Ovary (tissue), 9 donors: Measurements from ENCODE around the gene ETV6. TPM values are rescaled to one million over a fixed set of nuclear protein-coding genes. Genes with fewer than 3 reads are reported as not detected.

Experiments
- DNase-seq, 5 donors: peaks; one replicate each; pipeline ENCODE4 v3.0.0-alpha.2; 2019 to 2020
- H3K27ac ChIP-seq, 2 donors: fragments of 200-600 bp; one replicate each; pipeline versions ENCODE4 v1.5.1 to v1.8.0; 2019 to 2022
- H3K27me3 ChIP-seq: fragments of 200-600 bp; one replicate; pipeline ENCODE4 v1.8.0; 2022
- H3K36me3 ChIP-seq: fragments of 200-600 bp; sonication (generic); one replicate; pipeline ENCODE4 v1.5.1; 2019
- H3K4me1 ChIP-seq: one replicate; pipeline ENCODE4 v1.8.1; 2013; ENCODE audit warnings: mild to moderate bottlenecking, moderate library complexity; ENCODE audit not compliant: insufficient read depth
- H3K4me3 ChIP-seq: fragments of 200-600 bp; sonication (generic); one replicate; pipeline ENCODE4 v1.5.1; 2017
- H3K9me3 ChIP-seq, 2 donors: fragments of 200-600 bp in 1 of 2; sonication (generic) in 1 of 2; one replicate each; pipeline versions ENCODE4 v1.5.1 to v1.8.1; 2013 to 2019; ENCODE audit warnings: mild to moderate bottlenecking in 1 of 2, moderate library complexity in 1 of 2
- EP300 ChIP-seq: sonication (generic); formaldehyde crosslinking; IDR thresholded peaks from one replicate; pipeline ENCODE4 v1.6.1; 2017; ENCODE audit warnings: antibody characterized with exemption
- POLR2A ChIP-seq: fragments of 450-650 bp; IDR thresholded peaks from one replicate; pipeline ENCODE4 v1.6.1; 2017; ENCODE audit warnings: antibody characterized with exemption, mild to moderate bottlenecking, moderate library complexity
- WGBS, 3 donors: extraction: QIAGEN DNeasy Blood & Tissue Kit in 1 of 3; methylation state at CpG; one replicate each; pipeline versions ENCODE4 v1.1.5 to v1.1.7; 2013 to 2017; 5-methylcytosine and 5-hydroxymethylcytosine counted together
- intact Hi-C, 4 donors: fragments of 100-400 bp; cut with DNase I; formaldehyde crosslinking; loops; one replicate each; pipeline versions ENCODE4 v1.11.0 to v1.15.1; 2022 to 2023
- polyA plus RNA-seq, 2 donors: library from polyadenylated mRNA; stranded (reverse); fragments of 200-250 nt in 1 of 2; fragments of 350-450 nt in 1 of 2; fragmentation: Illumina TruSeq in 1 of 2; extraction: RNeasy Lipid Tissue Mini Kit (QIAGEN cat#74804) in 1 of 2; gene quantifications; one replicate each; pipeline ENCODE4 v1.2.3, GENCODE V29; 2013 to 2014
- total RNA-seq, 7 donors: library from RNA; depleted of rRNA in 2 of 7; stranded (reverse); fragments of >200 nt in 2 of 7; fragmentation: NEBNext Ultra II Directional in 3 of 7; extraction: Animal tissue kit (Norgen Biotek cat#: 25700) in 3 of 7; gene quantifications; one replicate each; pipeline versions ENCODE4 v1.1.0 to v1.2.4, GENCODE V29; 2016 to 2023
- TF ChIP-seq, protein P1 (sequence below), 3 donors: fragments of 450-650 bp in 2 of 3; fragments of 200-600 bp in 1 of 3; IDR thresholded peaks; one replicate each; pipeline versions ENCODE4 v1.5.1 to v1.8.0; 2016 to 2022; ENCODE audit warnings: antibody characterized with exemption in 3 of 3, mild to moderate bottlenecking in 1 of 3
- donor health status: DM: no; HTN: no; CAD: no; lungs with moderate emphysema.
- donor health status: DM: no; HTN: no; CAD: no.
- donor health status: Bipolar disorder and iron deficiency.
- donor health status: DM: yes; HTN: yes; CAD: no.
- donor health status: DM: no; HTN: no; CAD: no.
- donor health status: DM: yes; HTN: yes; CAD: no.

Gene ETV6
- total and polyA plus RNA-seq, 9 donors, result 4.4 to 34.6 (median 18.3) TPM

DNA sequence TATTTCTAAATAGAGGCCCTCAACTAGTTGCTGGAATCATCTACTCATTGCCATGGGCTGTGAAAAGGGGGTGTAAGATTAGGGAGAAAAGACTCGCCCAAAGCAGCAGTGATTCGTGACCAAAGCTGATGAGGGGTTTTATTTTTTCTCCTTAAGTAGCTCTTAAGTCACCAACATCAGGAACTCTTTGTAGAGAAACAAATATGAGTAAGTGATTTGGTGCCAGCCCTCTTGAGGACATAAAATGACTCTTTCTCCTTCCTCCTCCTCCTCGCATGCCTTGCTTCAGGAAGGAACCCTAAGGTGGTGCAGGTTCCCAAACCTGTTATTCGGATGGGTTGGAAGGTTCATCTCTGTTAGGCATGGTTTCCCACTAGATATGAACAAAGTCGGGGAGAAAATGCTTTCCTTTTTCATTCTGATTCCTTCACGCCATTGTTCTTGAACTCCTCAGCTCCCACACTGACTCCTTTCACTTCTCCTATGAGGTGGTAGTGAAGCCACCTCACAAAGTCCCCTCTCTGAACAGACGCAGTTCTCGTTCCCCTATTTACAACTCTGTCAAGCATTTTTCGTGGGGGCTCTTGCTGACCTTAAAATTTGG, 113.4 kb downstream of the ETV6 start:
- intact Hi-C loops, result no loop called here
- no peak overlapping the region for H3K4me3 ChIP-seq
- WGBS, 3 donors, result 83 to 94% (median 87%) methylated on average over 9 of the region's 9 CpGs
- TF ChIP-seq, protein P1, sequence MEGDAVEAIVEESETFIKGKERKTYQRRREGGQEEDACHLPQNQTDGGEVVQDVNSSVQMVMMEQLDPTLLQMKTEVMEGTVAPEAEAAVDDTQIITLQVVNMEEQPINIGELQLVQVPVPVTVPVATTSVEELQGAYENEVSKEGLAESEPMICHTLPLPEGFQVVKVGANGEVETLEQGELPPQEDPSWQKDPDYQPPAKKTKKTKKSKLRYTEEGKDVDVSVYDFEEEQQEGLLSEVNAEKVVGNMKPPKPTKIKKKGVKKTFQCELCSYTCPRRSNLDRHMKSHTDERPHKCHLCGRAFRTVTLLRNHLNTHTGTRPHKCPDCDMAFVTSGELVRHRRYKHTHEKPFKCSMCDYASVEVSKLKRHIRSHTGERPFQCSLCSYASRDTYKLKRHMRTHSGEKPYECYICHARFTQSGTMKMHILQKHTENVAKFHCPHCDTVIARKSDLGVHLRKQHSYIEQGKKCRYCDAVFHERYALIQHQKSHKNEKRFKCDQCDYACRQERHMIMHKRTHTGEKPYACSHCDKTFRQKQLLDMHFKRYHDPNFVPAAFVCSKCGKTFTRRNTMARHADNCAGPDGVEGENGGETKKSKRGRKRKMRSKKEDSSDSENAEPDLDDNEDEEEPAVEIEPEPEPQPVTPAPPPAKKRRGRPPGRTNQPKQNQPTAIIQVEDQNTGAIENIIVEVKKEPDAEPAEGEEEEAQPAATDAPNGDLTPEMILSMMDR (IDR thresholded peaks at IDR 0.05), result no peak
- TF ChIP-seq POLR2A, result no peak
- no peak for TF ChIP-seq EP300
- no peak for DNase-seq
- H3K36me3 ChIP-seq, result no peaks in the 10 kb centered on the region
- H3K9me3 ChIP-seq, result no peaks in the 10 kb centered on the region
- no peak overlapping the region for H3K27ac ChIP-seq
- peaks cover 22% of the 10 kb centered on the region for H3K4me1 ChIP-seq
- no peaks in the 10 kb centered on the region for H3K27me3 ChIP-seq

DNA sequence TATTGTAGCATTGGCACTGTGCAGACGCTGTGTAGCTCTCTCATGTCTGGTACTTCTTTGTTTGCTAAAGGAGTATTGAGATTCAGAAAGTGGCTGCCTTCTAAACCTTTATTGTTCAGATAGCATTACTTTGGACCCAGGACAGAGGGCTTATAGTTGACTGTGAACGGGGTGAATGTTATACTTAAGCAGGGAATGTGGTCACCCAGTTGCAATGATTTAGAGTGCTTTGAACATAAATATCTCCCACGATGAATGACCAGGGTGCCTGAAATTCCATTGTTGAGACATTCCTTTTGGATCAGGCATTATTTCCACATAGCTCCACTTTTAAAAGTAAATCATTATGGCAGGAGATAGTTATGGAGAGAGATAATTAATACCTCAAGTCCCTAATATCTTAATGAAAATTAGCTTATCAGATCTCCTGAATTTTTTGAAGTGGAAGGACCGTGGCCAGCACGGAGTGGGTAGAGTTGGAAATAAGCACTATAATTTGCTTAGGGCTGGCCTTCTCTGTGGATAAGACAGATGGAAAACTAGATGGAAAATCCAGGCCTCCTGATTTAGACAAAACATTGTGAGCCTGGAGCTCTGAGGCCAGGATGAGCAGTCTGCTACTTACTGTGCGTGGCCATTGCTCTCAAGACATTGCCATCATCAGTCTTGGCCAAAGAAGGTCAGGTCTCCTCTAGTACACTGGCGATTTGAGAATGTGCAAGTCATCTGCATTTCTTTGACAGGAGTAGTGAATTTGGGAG, 114.5 kb downstream of the ETV6 start:
- Histone ChIP-seq H3K36me3 (no peaks in the 10 kb centered on the region), H3K27ac (no peak overlapping the region), H3K4me3 (no peak overlapping the region), H3K9me3 (no peaks in the 10 kb centered on the region), H3K27me3 (no peaks in the 10 kb centered on the region), H3K4me1 (peaks cover 15% of the 10 kb centered on the region)
- intact Hi-C loops, result no loop called here
- WGBS, 3 donors, result 41 to 48% (median 41%) methylated on average over 7 of the region's 7 CpGs
- no peak for DNase-seq
- TF ChIP-seq, protein P1 (IDR thresholded peaks at IDR 0.05), result no peak
- no peak for TF ChIP-seq EP300

DNA sequence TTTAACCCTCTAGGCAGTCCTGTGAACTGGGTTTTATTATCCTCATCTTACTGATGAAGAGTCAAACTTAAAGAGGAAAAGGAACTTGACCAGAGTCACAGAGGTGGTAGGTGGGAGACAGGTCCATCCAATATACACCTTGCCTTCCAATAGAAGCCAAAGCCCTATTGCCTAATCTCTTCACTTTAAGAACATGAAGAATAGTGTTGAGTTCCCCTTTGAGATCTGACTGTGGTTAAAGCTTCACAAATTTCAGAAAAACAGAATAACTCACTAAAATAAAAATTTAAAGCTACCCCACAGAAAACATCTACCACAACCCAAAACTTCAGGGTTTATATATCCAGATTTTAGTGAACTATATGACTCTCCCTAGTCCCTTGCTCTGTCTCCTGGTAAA, 115.4 kb downstream of the ETV6 start:
- TF ChIP-seq EP300 (no peak), POLR2A (no peak)
- TF ChIP-seq, protein P1 (IDR thresholded peaks at IDR 0.05), result no peak
- Histone ChIP-seq H3K36me3 (no peaks in the 10 kb centered on the region), H3K27ac (no peak overlapping the region), H3K4me3 (no peak overlapping the region), H3K4me1 (peaks cover 11% of the 10 kb centered on the region), H3K27me3 (no peaks in the 10 kb centered on the region), H3K9me3 (no peaks in the 10 kb centered on the region)
- intact Hi-C loops, result no loop called here
- no peak for DNase-seq

DNA sequence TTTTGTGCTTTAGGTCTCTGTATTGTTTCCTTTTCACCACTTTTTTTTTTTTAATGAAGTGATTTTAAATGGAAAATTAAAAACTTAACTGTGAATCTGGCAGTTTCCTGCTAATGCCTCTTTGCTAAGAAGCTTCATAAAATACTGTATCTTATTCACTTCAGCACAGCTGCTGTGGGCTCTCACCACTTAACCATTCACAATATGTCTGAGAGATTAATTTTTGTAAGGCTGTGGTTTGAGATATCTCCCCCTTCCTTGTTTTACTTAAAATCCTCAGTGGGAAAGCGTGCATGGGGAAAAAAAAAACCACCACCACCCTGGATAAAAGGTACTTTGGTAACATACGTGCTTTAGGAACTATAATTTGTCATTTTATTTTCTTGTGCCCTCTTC, 115.9 kb downstream of the ETV6 start:
- TF ChIP-seq POLR2A (no peak), EP300 (no peak)
- TF ChIP-seq, protein P1 (IDR thresholded peaks at IDR 0.05), result no peak
- Histone ChIP-seq H3K4me3 (no peak overlapping the region), H3K4me1 (peaks cover 9% of the 10 kb centered on the region), H3K27ac (no peak overlapping the region), H3K9me3 (no peaks in the 10 kb centered on the region), H3K36me3 (no peaks in the 10 kb centered on the region), H3K27me3 (no peaks in the 10 kb centered on the region)
- no peak for DNase-seq
- intact Hi-C loops, result no loop called here
- 25 to 44% (median 34%) methylated on average over 2 of the region's 2 CpGs for WGBS, 3 donors
